Neural cell (in vitro differentiated cells): ENCODE measurements around the gene OR1C1. TPM values are rescaled to one million over a fixed set of nuclear protein-coding genes. Genes with fewer than 3 reads are reported as not detected.

Experiments
- H2AFZ ChIP-seq: fragments of 200-600, 300-800 bp; sonication (generic), shearing (Covaris generic); 2 replicates; pipeline ENCODE4 v1.6.0; 2014; ENCODE audit warnings: low read depth, mild to moderate bottlenecking, antibody characterized with exemption, low read length, moderate library complexity
- H3F3A ChIP-seq: fragments of 200-600 bp; shearing (Covaris generic); 2 replicates; pipeline ENCODE4 v1.6.1; 2016; ENCODE audit warnings: mild to moderate bottlenecking, moderate library complexity, mixed read lengths, antibody characterized with exemption, low read length; ENCODE audit not compliant: insufficient read depth, poor library complexity, severe bottlenecking
- H3K27ac ChIP-seq: fragments of 200-600, 300-800 bp; sonication (generic), shearing (Covaris generic); 2 replicates; pipeline ENCODE4 v1.5.1; 2014; ENCODE audit warnings: mild to moderate bottlenecking, low read length, moderate library complexity
- H3K27me3 ChIP-seq: fragments of 300-800, 200-600 bp; sonication (generic), shearing (Covaris generic); 2 replicates; pipeline ENCODE4 v1.6.0; 2014; ENCODE audit warnings: mild to moderate bottlenecking, low read depth, low read length, moderate library complexity; ENCODE audit not compliant: insufficient read depth
- H3K36me3 ChIP-seq: fragments of 300-800, 200-600 bp; sonication (generic), shearing (Covaris generic); 2 replicates; pipeline ENCODE4 v1.5.1; 2014; ENCODE audit warnings: mild to moderate bottlenecking, antibody characterized with exemption, low read length, moderate library complexity; ENCODE audit not compliant: insufficient read depth
- H3K4me2 ChIP-seq: fragments of 300-800, 200-600 bp; sonication (generic), shearing (Covaris generic); 2 replicates; pipeline ENCODE4 v1.6.0; 2014; ENCODE audit warnings: mild to moderate bottlenecking, low read length
- H3K4me3 ChIP-seq: fragments of 300-800, 200-600 bp; sonication (generic), shearing (Covaris generic); 2 replicates; pipeline ENCODE4 v1.5.1; 2014; ENCODE audit warnings: mild to moderate bottlenecking, low read length, moderate library complexity
- H3K79me2 ChIP-seq: fragments of 200-600 bp; shearing (Covaris generic); replicated peaks from 2 replicates; pipeline ENCODE4 v1.6.0; 2014; ENCODE audit warnings: mild to moderate bottlenecking, low read length, moderate library complexity; ENCODE audit not compliant: insufficient read depth
- H3K9ac ChIP-seq: fragments of 300-800, 200-600 bp; sonication (generic), shearing (Covaris generic); 2 replicates; pipeline ENCODE4 v1.6.1; 2016; ENCODE audit warnings: mild to moderate bottlenecking, low read length, mixed read lengths
- H3K9me2 ChIP-seq: fragments of 200-600 bp; shearing (Covaris generic); 2 replicates; pipeline ENCODE4 v1.6.1; 2016; ENCODE audit warnings: mild to moderate bottlenecking, low read length, mixed read lengths; ENCODE audit not compliant: insufficient read depth
- H3K9me3 ChIP-seq: fragments of 200-600, 300-800 bp; sonication (generic), shearing (Covaris generic); 2 replicates; pipeline ENCODE4 v1.6.1; 2016; ENCODE audit warnings: mild to moderate bottlenecking, mixed run types, low read length, moderate library complexity, mixed read lengths
- H4K20me1 ChIP-seq: fragments of 200-600 bp; shearing (Covaris generic); 2 replicates; pipeline ENCODE4 v1.6.1; 2016; ENCODE audit warnings: mild to moderate bottlenecking, mixed run types; ENCODE audit not compliant: insufficient read depth
- EP300 ChIP-seq: fragments of 450-650 bp; conservative IDR thresholded peaks from 2 replicates; pipeline ENCODE4 v1.6.1; 2014; ENCODE audit warnings: antibody characterized with exemption, mild to moderate bottlenecking, moderate library complexity; ENCODE audit not compliant: poor library complexity, severe bottlenecking
- EZH2 ChIP-seq: fragments of 200-600, 300-800 bp; shearing (Covaris generic), sonication (generic); IDR thresholded peaks from 2 replicates; pipeline ENCODE4 v1.6.1; 2014; ENCODE audit warnings: antibody characterized with exemption, low read length, borderline replicate concordance, mild to moderate bottlenecking; ENCODE audit not compliant: insufficient read depth, poor library complexity, severe bottlenecking
- MXI1 ChIP-seq: fragments of 450-650 bp; conservative IDR thresholded peaks from 2 replicates; pipeline ENCODE4 v1.6.1; 2014; ENCODE audit warnings: antibody characterized with exemption, mild to moderate bottlenecking; ENCODE audit not compliant: poor library complexity, severe bottlenecking
- POLR2AphosphoS5 ChIP-seq: IDR thresholded peaks from 2 replicates; pipeline ENCODE4 v1.6.1; 2012
- RAD21 ChIP-seq: fragments of 450-650 bp; conservative IDR thresholded peaks from 2 replicates; pipeline ENCODE4 v1.6.1; 2014; ENCODE audit warnings: antibody characterized with exemption, mild to moderate bottlenecking, moderate library complexity
- REST ChIP-seq: IDR thresholded peaks from 2 replicates; pipeline ENCODE4 v1.6.1; 2012; ENCODE audit warnings: borderline replicate concordance
- SMC3 ChIP-seq: fragments of 450-650 bp; conservative IDR thresholded peaks from 2 replicates; pipeline ENCODE4 v1.6.1; 2014; ENCODE audit warnings: antibody characterized with exemption, mild to moderate bottlenecking, moderate library complexity; ENCODE audit not compliant: poor library complexity
- TAF1 ChIP-seq: IDR thresholded peaks from 2 replicates; pipeline ENCODE4 v1.6.1; 2012; ENCODE audit warnings: low read depth
- polyA plus RNA-seq: library from polyadenylated mRNA; depleted of rRNA; stranded (reverse); fragments of >200 nt; gene quantifications from 2 replicates; pipeline ENCODE4 v1.2.3, GENCODE V29; 2014
- TF ChIP-seq, protein P1 (sequence below): fragments of 450-650 bp; IDR thresholded peaks from 2 replicates; pipeline ENCODE4 v1.5.1; 2014; ENCODE audit warnings: antibody characterized with exemption, mild to moderate bottlenecking, moderate library complexity; ENCODE audit not compliant: poor library complexity, severe bottlenecking

OR1C1 gene
- polyA plus RNA-seq, 1 donor from 2014 or later, result not detected

- Histone ChIP-seq H3K9me2 (no peaks in the 10 kb centered on the region), H3K79me2 (no peaks in the 10 kb centered on the region), H3K9me3 (no peaks in the 10 kb centered on the region), H3K27me3 (no peaks in the 10 kb centered on the region), H3K27ac (no peak overlapping the region), H3K36me3 (no peaks in the 10 kb centered on the region), H2AFZ (no peak overlapping the region), H4K20me1 (no peaks in the 10 kb centered on the region), H3K4me2 (no peak overlapping the region), H3K9ac (no peak overlapping the region), H3K4me3 (no peak overlapping the region), H3F3A (no peaks in the 10 kb centered on the region)
- no peak for TF ChIP-seq SMC3
- TF ChIP-seq, protein P1, sequence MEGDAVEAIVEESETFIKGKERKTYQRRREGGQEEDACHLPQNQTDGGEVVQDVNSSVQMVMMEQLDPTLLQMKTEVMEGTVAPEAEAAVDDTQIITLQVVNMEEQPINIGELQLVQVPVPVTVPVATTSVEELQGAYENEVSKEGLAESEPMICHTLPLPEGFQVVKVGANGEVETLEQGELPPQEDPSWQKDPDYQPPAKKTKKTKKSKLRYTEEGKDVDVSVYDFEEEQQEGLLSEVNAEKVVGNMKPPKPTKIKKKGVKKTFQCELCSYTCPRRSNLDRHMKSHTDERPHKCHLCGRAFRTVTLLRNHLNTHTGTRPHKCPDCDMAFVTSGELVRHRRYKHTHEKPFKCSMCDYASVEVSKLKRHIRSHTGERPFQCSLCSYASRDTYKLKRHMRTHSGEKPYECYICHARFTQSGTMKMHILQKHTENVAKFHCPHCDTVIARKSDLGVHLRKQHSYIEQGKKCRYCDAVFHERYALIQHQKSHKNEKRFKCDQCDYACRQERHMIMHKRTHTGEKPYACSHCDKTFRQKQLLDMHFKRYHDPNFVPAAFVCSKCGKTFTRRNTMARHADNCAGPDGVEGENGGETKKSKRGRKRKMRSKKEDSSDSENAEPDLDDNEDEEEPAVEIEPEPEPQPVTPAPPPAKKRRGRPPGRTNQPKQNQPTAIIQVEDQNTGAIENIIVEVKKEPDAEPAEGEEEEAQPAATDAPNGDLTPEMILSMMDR, result no peak
- TF ChIP-seq REST, result no peak
- no peak for TF ChIP-seq RAD21
- no peak for TF ChIP-seq EZH2
- no peak for TF ChIP-seq POLR2AphosphoS5
- TF ChIP-seq MXI1, result no peak
- TF ChIP-seq EP300, result no peak
- no peak for TF ChIP-seq TAF1
Observed at GRCh38 chr1:247721222-247721621, 39.1 kb downstream of the OR1C1 start.

- H3K4me3 ChIP-seq, result no peak within 1 kb of the TSS
- H2AFZ ChIP-seq, result no peak within 1 kb of the TSS
- H3K27me3 ChIP-seq, result no peaks in the 10 kb centered on the region
- no peak within 1 kb of the TSS for H3K27ac ChIP-seq
- H3F3A ChIP-seq, result no peaks in the 10 kb centered on the region
- no peaks in the 10 kb centered on the region for H3K9me2 ChIP-seq
- TF ChIP-seq EZH2 (no peak), POLR2AphosphoS5 (no peak), SMC3 (no peak), REST (no peak), MXI1 (no peak), TAF1 (no peak)
- TF ChIP-seq, protein P1, result no peak
- no peaks in the 10 kb centered on the region for H3K36me3 ChIP-seq
- no peak within 1 kb of the TSS for H3K9ac ChIP-seq
- no peak within 1 kb of the TSS for H3K4me2 ChIP-seq
- H4K20me1 ChIP-seq, result no peaks in the 10 kb centered on the region
- H3K9me3 ChIP-seq, result no peaks in the 10 kb centered on the region
- H3K79me2 ChIP-seq, result no peaks in the 10 kb centered on the region
Observed at GRCh38 chr1:247716546-247716945, 43.8 kb downstream of the OR1C1 start, which contains the start of gene OR6F1. Gene OR6F1 (minus strand): TSS chr1:247716646. CDS start chr1:247712755, 3,891 bp downstream.
